GM19099 (cell line): ENCODE results near the gene IFNA5.

Experiments
- POLR2A ChIP-seq: IDR thresholded peaks from 3 replicates; pipeline ENCODE4 v1.6.1; 2011; ENCODE audit warnings: low read depth; ENCODE audit not compliant: insufficient read length; ENCODE audit errors: extremely low read depth

The IFNA5 gene

GRCh38 chr9:21316860-21317259 lies 11.7 kb upstream of the IFNA5 start:
- no peak for TF ChIP-seq POLR2A

- TF ChIP-seq POLR2A, result no peak
Observed at GRCh38 chr9:21316032-21316842, 11.1 kb upstream of the IFNA5 start.

DNA sequence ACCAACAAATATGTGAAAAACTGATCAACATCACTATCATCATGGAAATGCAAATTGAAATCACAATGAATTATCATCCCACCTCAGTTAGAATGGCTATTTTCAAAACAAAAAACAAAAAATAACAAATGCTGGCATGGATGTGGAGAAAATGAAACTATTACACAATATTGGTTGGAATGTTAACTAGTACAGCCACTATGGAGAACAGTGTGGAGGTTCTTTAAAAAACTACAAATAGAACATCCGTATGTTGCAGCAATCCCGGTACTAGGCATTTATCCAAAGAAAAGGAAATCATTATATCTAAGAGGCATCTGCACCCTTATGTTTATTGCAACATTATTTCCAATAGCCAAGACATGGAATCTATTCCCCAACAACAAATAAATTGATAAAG lies 9.0 kb upstream of the IFNA5 start:
- TF ChIP-seq POLR2A, result no peak

DNA sequence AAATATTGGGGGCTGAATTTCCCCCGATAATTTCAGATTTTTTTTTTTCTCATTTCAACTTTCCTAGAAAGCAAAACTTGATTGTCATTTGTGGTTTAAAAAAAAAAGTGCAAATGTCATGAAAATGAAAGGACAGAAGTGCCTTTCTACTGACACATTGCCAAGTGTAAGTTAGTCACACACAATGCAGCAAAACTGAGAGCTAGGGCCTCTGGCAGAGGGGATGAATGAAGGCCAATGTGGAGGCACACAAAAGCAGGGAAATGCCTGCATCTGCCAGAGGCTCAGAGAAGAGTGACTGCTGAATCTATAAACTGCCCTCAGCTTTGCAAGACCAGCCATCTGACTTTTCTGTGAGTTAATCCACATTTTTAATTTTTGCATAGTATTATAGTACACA lies 6.8 kb upstream of the IFNA5 start:
- TF ChIP-seq POLR2A, result no peak

- TF ChIP-seq POLR2A, result no peak
Observed at GRCh38 chr9:21295992-21296391, 9.1 kb downstream of the IFNA5 start.

- TF ChIP-seq POLR2A, result no peak
Observed at GRCh38 chr9:21294904-21295538, 10.1 kb downstream of the IFNA5 start.

DNA sequence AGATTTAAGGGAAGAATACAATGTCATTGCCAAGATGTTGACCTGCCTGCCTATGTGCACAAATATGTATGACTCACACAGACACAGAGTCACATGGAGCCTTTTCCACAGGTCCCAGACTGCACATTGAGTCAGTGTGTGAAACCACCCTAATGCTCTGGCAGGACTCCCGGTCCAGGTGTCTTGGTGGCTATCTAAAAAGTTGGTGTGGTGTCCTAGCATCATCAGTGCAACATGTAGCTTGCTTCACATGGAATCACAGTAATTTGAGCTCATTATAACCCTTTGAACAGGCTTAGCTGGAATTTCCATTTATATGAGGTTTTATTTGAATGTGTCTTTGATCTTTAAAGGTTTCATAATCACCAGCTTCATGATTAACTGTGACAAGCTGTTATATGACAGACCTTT lies 10.7 kb downstream of the IFNA5 start:
- no peak for TF ChIP-seq POLR2A

DNA sequence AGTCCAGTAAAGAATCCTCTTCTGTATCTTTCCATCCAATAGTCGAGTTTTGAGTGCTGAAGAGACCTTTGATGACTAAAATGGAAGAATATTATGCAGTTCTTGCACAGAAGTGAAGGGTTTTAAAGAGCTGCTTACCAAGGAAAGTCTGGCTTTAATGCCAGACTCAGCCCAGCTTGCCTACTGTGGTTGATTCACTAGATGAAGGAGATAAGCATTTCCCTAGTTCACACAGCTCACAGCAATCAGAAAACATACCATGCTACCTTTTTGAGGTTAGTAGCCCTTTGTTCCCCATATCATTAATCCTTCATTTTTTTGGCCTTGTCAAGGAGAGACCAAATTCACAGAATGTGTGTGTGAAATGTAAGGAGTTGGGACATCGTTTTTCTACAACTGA lies 15.3 kb downstream of the IFNA5 start:
- no peak for TF ChIP-seq POLR2A

- TF ChIP-seq POLR2A, result no peak
Observed at GRCh38 chr9:21287280-21287679, 17.8 kb downstream of the IFNA5 start.

- no peak for TF ChIP-seq POLR2A
Observed at GRCh38 chr9:21286659-21287058, 18.5 kb downstream of the IFNA5 start.

DNA sequence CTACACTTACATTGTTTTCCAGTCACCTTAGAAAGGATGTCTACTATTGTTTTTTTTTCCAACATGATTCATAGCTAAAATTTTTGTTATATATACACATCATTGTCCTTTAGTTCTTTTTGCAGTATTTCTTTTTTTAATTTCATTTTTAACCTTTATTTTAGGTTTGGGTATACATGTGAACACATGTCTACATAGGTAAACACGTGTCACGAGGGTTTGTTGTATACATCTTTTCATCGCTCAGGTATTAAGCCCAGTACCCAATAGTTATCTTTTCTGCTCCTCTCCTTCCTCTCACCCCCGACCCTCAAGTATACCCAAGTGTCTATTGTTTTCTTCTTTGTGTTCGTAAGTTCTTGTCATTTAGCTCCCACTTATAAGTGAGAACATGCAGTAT lies 19.0 kb downstream of the IFNA5 start:
- TF ChIP-seq POLR2A, result no peak

GRCh38 chr9:21281275-21281674 lies 23.8 kb downstream of the IFNA5 start:
- TF ChIP-seq POLR2A, result no peak

DNA sequence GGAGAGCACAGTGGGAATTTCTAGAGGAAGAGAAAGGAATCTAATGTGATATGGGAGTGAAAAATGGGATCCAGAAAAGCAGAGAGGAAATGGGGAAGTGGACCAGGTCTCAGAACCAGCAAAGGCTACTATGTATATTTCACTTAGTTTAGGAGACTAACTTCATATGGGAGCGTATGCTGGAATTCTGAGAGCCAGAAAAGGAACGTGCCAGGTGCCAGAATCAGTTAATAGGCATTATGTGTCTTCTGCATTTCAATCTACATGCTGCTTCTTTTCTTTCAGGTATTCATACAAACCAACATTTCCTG lies 36.8 kb downstream of the IFNA5 start:
- TF ChIP-seq POLR2A, result no peak

DNA sequence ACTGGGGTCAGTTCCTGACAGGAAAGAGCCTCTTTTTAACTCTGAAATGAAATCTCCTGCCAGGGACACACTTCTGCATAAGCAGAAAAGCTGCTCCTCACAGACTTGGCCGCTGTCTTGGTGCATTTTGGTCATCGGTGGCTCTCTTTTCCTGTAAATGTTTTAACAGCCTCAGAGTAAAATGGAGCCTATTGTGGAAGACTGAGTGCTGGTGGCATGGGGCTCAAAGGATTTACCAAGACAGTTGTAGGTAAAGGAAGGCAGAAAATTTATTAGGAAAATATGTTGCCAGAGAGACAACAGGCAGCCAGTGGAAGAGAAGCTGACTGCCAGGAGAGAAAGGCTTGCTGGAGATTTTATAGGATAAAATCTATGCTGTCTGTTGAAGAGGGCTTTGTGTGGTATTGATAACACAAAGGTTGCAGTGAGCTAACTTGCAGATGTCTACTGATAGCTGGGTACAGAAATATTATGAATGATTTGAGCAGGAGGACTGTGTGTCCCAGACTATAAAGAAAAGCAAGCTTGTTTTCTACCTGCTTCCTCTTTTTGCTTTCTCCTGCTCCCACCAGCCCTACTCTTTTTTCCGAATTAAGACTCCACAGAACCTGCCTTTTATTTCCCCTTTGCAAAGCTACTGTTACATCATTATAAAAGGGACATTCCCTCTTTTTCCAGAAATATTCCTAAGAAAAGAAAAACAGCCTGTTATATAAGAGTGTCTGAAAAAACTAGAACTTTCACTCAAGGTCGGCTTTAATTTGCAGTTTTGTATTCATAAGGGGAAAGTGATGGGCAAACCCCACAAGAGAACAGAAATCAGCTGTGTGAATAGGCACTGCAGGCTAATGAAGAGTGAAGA lies 37.4 kb downstream of the IFNA5 start:
- no peak for TF ChIP-seq POLR2A

DNA sequence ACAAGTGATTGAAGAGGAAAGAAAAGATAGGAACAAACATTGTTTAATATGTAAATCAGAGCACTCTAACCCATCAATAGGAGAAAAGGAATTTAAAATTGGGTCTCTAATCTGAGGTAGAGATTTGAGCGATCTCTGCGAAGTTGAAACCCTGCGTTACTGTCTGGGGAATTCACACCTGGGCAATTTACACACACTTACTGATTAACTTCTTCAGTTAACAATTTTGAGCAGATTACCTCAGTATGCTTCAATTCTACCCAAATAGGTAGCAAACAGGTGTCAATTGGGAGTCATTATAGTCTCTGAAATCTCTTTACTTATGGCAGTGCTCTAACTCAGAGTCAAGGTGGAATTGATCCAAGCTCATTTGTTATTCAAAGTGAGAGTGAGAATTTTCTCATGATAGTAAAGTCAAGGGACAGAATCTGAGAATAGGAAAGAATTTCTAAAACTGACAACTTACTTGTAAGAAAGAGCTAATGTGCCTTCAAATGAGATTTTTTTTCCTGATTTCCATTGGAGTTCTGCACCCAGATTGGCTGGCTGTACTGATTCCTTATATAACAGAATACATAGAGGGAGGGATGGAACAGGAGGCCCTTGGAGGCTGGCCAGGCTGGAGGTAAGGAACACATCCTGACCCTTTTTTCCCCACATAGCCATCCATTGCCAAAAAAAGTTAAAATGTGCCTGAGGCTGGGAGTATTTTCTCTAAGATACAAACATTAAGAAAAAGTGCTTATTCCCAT lies 38.2 kb downstream of the IFNA5 start:
- TF ChIP-seq POLR2A, result no peak
